Endothelial cell of umbilical vein (primary cell): ENCODE measurements around the gene ZHX3. TPM values are rescaled to one million over a fixed set of nuclear protein-coding genes. Genes with fewer than 3 reads are reported as not detected.

Experiments used
- BruUV-seq: library from RNA; stranded (reverse); fragments of 400-500 nt; replicated peaks from 2 replicates; lab custom pipeline; 2021; lab: Mats Ljungman, UMichigan
- CTCF ChIA-PET: fragments of 300-600, 350-600 bp; sonication (Branson Sonifier 250); formaldehyde crosslinking; loops from one replicate; lab custom pipeline; 2021; ENCODE audit warnings: antibody characterized with exemption, inconsistent platforms; lab: Charles Lee
- POLR2A ChIA-PET: fragments of 300-600, 350-600 bp; sonication (Branson Sonifier 250); formaldehyde crosslinking; loops from one replicate; lab custom pipeline; 2021; ENCODE audit warnings: antibody characterized with exemption, inconsistent platforms; lab: Charles Lee
- DNase-seq: peaks from one replicate; pipeline ENCODE4 v3.0.0-alpha.2; 2011; ENCODE audit warnings: low read depth, low spot score
- FAIRE-seq: peaks from 2 replicates; lab custom pipeline; 2011; peaks lifted over from hg19 to GRCh38; lab: Jason Lieb, UNC
- H2AFZ ChIP-seq: 2 replicates; pipeline ENCODE4 v1.6.0; 2012; ENCODE audit warnings: low read depth, low read length, control low read depth, inconsistent platforms
- H3K27ac ChIP-seq: 2 replicates; pipeline ENCODE4 v1.5.1; 2011; ENCODE audit warnings: low read depth, mild to moderate bottlenecking, control low read depth, low read length, moderate library complexity; ENCODE audit not compliant: insufficient read depth
- H3K27me3 ChIP-seq, 2 experiments: 2 replicates each; pipeline versions ENCODE4 v1.6.0 to v1.6.1; 2011; ENCODE audit warnings: low read length in 2 of 2, mixed read lengths in 1 of 2; ENCODE audit not compliant: control insufficient read depth in 2 of 2, insufficient read depth in 2 of 2
- H3K36me3 ChIP-seq, 2 experiments: 2 replicates in 1 of 2; 3 replicates in 1 of 2; pipeline ENCODE4 v1.5.1; 2011; ENCODE audit warnings: low read length in 2 of 2, mild to moderate bottlenecking in 1 of 2, moderate library complexity in 1 of 2; ENCODE audit not compliant: control insufficient read depth in 2 of 2, insufficient read depth in 2 of 2; ENCODE audit errors: extremely low read depth in 1 of 2
- H3K4me1 ChIP-seq: 3 replicates; pipeline ENCODE4 v1.5.1; 2011; ENCODE audit warnings: mild to moderate bottlenecking, low read length; ENCODE audit not compliant: control insufficient read depth, insufficient read depth; ENCODE audit errors: extremely low read depth
- H3K4me2 ChIP-seq: 2 replicates; pipeline ENCODE4 v1.6.1; 2011; ENCODE audit warnings: low read length, control low read depth, mixed read lengths; ENCODE audit not compliant: insufficient read depth
- H3K4me3 ChIP-seq, 3 experiments: fragments of 200-600 bp in 1 of 3; sonication (generic), shearing (Covaris generic) in 1 of 3; replicated peaks in 1 of 3; 2 replicates each; pipeline ENCODE4 v1.5.1; 2011 to 2016; ENCODE audit warnings: control low read depth in 3 of 3, low read length in 3 of 3, mild to moderate bottlenecking in 2 of 3, inconsistent platforms in 1 of 3, low read depth in 1 of 3, moderate library complexity in 1 of 3; ENCODE audit not compliant: insufficient read depth in 1 of 3
- H3K79me2 ChIP-seq: 2 replicates; pipeline ENCODE4 v1.6.0; 2012; ENCODE audit warnings: low read length, inconsistent platforms; ENCODE audit not compliant: control insufficient read depth, insufficient read depth
- H3K9ac ChIP-seq: replicated peaks from 2 replicates; pipeline ENCODE3; 2011; ENCODE audit warnings: low read length, control low read depth; ENCODE audit not compliant: insufficient read depth; ENCODE audit errors: extremely low read depth
- H3K9me1 ChIP-seq: replicated peaks from 3 replicates; pipeline ENCODE4 v1.6.0; 2011; ENCODE audit warnings: mild to moderate bottlenecking, low read length; ENCODE audit not compliant: control insufficient read depth, insufficient read depth; ENCODE audit errors: extremely low read depth
- H3K9me3 ChIP-seq: replicated peaks from 2 replicates; pipeline ENCODE4 v1.5.1; 2012; ENCODE audit warnings: low read length, inconsistent platforms; ENCODE audit not compliant: control insufficient read depth, insufficient read depth
- H4K20me1 ChIP-seq: replicated peaks from 2 replicates; pipeline ENCODE3; 2011; ENCODE audit warnings: mild to moderate bottlenecking, low read length; ENCODE audit not compliant: control insufficient read depth, insufficient read depth; ENCODE audit errors: extremely low read depth
- CTCF ChIP-seq, 2 donors: IDR thresholded peaks; 1 replicate in 1 of 2; 2 replicates in 1 of 2; pipeline ENCODE4 v1.5.1; 2011; ENCODE audit warnings: low read length in 2 of 2, mild to moderate bottlenecking in 2 of 2, moderate library complexity in 2 of 2, control low read depth in 1 of 2, inconsistent platforms in 1 of 2, low read depth in 1 of 2; ENCODE audit not compliant: insufficient read depth in 1 of 2; ENCODE audit errors: extremely low read depth in 1 of 2
- FOS ChIP-seq: IDR thresholded peaks from 2 replicates; pipeline ENCODE4 v1.6.1; 2011; ENCODE audit warnings: mild to moderate bottlenecking, low read length, moderate library complexity, borderline replicate concordance; ENCODE audit not compliant: insufficient read depth
- dilution Hi-C: fragments of 300-500 bp; cut with MboI; formaldehyde crosslinking; loops from one replicate; pipeline ENCODE4 v1.15.0; 2019; ENCODE audit warnings: low sequenced_read_pairs; ENCODE audit not compliant: extremely low pct_ligation_motif_present
- intact Hi-C: fragments of 100-400 bp; cut with micrococcal nuclease; formaldehyde crosslinking; loops from one replicate; pipeline ENCODE4 v1.10.0; 2022
- polyA plus RNA-seq, 4 experiments: library from polyadenylated mRNA; depleted of rRNA in 3 of 4; stranded (reverse) in 3 of 4; unstranded in 1 of 4; fragments of >200 nt; gene quantifications; 2 replicates each; pipeline versions ENCODE4 v1.2.1 to v1.2.3, GENCODE V29; 2011 to 2012; ENCODE audit warnings: missing spikeins in 1 of 4
- total RNA-seq: library from RNA; stranded (reverse); gene quantifications from 2 replicates; pipeline ENCODE4 v1.2.3, GENCODE V29; 2021

Gene ZHX3
- total and polyA plus RNA-seq, 2 donors (not counting 3 experiments of a cell fraction or from before 2014, with no cell fraction given), result 7.4 to 17.8 TPM

- no peak overlapping the region for H2AFZ ChIP-seq
- H3K27me3 ChIP-seq, result no peaks in the 10 kb centered on the region
- FAIRE-seq (peak; percentile 74), DNase-seq (peak; percentile 70)
- H3K79me2 ChIP-seq, result no peaks in the 10 kb centered on the region
- no peaks in the 10 kb centered on the region for H3K9me3 ChIP-seq
- ChIA-PET POLR2A (no interaction called here), CTCF (interaction anchor here (0.5 to 7.0 kb wide), 57 partner anchors 9 to 446 kb away, joined by 3 to 295 read pairs (median 6); partner anchors contain the start of genes LPIN3 and ZHX3)
- H3K4me2 ChIP-seq, result no peak overlapping the region
- BruUV-seq, result no TSS peak
- H3K4me1 ChIP-seq, result peaks cover 7% of the 10 kb centered on the region
- intact Hi-C loops (loop anchor here (1.0 to 2.0 kb wide), 6 partner anchors 38 to 238 kb away; partner anchors contain the start of gene LPIN3), dilution Hi-C loops (no loop called here)
- no peak overlapping the region for H3K4me3 ChIP-seq
- H3K9ac ChIP-seq, result no peak overlapping the region
- H4K20me1 ChIP-seq, result no peaks in the 10 kb centered on the region
- H3K36me3 ChIP-seq, result peaks cover 26 to 72% of the 10 kb centered on the region in 2 experiments
- no peaks in the 10 kb centered on the region for H3K9me1 ChIP-seq
- no peak for TF ChIP-seq FOS
- TF ChIP-seq CTCF (IDR thresholded peaks at IDR 0.05; ENCODE audit: extremely low read depth in 1 of 2, insufficient read depth in 1 of 2, low read depth in 1 of 2, low read length in 2 of 2), result peak; percentile 94 to 96
- H3K27ac ChIP-seq, result no peak overlapping the region
These were observed 144.3 kb downstream of the ZHX3 start for GRCh38 chr20:41173161-41173721.
